IPS-18a (cell line): ENCODE data around the gene ENPP3.

Source experiments
- H3K27ac ChIP-seq: one replicate; pipeline ENCODE4 v1.5.1; 2013; ENCODE audit warnings: low read length
- H3K27me3 ChIP-seq: one replicate; pipeline ENCODE4 v1.6.1; 2013; ENCODE audit warnings: mild to moderate bottlenecking, low read length; ENCODE audit not compliant: control insufficient read depth, insufficient read depth
- H3K36me3 ChIP-seq: one replicate; pipeline ENCODE4 v1.6.1; 2013; ENCODE audit warnings: low read depth, low read length; ENCODE audit not compliant: control insufficient read depth
- H3K4me1 ChIP-seq: one replicate; pipeline ENCODE4 v1.6.1; 2013; ENCODE audit warnings: low read depth, low read length; ENCODE audit not compliant: control insufficient read depth
- H3K4me3 ChIP-seq: one replicate; pipeline ENCODE4 v1.5.1; 2013; ENCODE audit warnings: low read length
- H3K9ac ChIP-seq: one replicate; pipeline ENCODE4 v1.6.1; 2013; ENCODE audit warnings: mild to moderate bottlenecking, low read length, moderate library complexity
- H3K9me3 ChIP-seq: one replicate; pipeline ENCODE4 v1.6.1; 2013; ENCODE audit warnings: low read depth, low read length; ENCODE audit not compliant: control insufficient read depth

The ENPP3 gene

GRCh38 chr6:131789219-131789618 is 152.1 kb downstream of the ENPP3 start:
- Histone ChIP-seq H3K4me1 (no peaks in the 10 kb centered on the region), H3K27ac (no peak overlapping the region), H3K9me3 (no peaks in the 10 kb centered on the region), H3K27me3 (no peaks in the 10 kb centered on the region), H3K36me3 (no peaks in the 10 kb centered on the region), H3K9ac (no peak overlapping the region), H3K4me3 (no peak overlapping the region)

GRCh38 chr6:131791476-131791875 is 154.4 kb downstream of the ENPP3 start:
- Histone ChIP-seq H3K9me3 (no peaks in the 10 kb centered on the region), H3K27ac (no peak overlapping the region), H3K4me3 (no peak overlapping the region), H3K27me3 (no peaks in the 10 kb centered on the region), H3K36me3 (no peaks in the 10 kb centered on the region), H3K4me1 (no peaks in the 10 kb centered on the region), H3K9ac (no peak overlapping the region)

- H3K27ac ChIP-seq = no peak overlapping the region
- no peak overlapping the region for H3K9ac ChIP-seq
- no peaks in the 10 kb centered on the region for H3K4me1 ChIP-seq
- H3K9me3 ChIP-seq = no peaks in the 10 kb centered on the region
- H3K27me3 ChIP-seq = no peaks in the 10 kb centered on the region
- no peak overlapping the region for H3K4me3 ChIP-seq
- H3K36me3 ChIP-seq = no peaks in the 10 kb centered on the region
Measured at GRCh38 chr6:131792091-131792496, 155.0 kb downstream of the ENPP3 start.

GRCh38 chr6:131795366-131795765 is 158.3 kb downstream of the ENPP3 start:
- H3K9ac ChIP-seq = no peak overlapping the region
- H3K4me3 ChIP-seq = no peak overlapping the region
- no peaks in the 10 kb centered on the region for H3K36me3 ChIP-seq
- H3K9me3 ChIP-seq = no peaks in the 10 kb centered on the region
- H3K4me1 ChIP-seq = no peaks in the 10 kb centered on the region
- H3K27me3 ChIP-seq = no peaks in the 10 kb centered on the region
- no peak overlapping the region for H3K27ac ChIP-seq
